GM15510 (cell line): Measurements from ENCODE around the gene FHL3.
A peak's percentile ranks its signal among the peaks of the same experiment; 100 is the strongest.

ENCODE experiments used
- POLR2A ChIP-seq: IDR thresholded peaks from 3 replicates; pipeline ENCODE4 v1.6.1; 2011; ENCODE audit warnings: borderline replicate concordance; ENCODE audit not compliant: insufficient read length; ENCODE audit errors: extremely low read depth

FHL3 gene

DNA sequence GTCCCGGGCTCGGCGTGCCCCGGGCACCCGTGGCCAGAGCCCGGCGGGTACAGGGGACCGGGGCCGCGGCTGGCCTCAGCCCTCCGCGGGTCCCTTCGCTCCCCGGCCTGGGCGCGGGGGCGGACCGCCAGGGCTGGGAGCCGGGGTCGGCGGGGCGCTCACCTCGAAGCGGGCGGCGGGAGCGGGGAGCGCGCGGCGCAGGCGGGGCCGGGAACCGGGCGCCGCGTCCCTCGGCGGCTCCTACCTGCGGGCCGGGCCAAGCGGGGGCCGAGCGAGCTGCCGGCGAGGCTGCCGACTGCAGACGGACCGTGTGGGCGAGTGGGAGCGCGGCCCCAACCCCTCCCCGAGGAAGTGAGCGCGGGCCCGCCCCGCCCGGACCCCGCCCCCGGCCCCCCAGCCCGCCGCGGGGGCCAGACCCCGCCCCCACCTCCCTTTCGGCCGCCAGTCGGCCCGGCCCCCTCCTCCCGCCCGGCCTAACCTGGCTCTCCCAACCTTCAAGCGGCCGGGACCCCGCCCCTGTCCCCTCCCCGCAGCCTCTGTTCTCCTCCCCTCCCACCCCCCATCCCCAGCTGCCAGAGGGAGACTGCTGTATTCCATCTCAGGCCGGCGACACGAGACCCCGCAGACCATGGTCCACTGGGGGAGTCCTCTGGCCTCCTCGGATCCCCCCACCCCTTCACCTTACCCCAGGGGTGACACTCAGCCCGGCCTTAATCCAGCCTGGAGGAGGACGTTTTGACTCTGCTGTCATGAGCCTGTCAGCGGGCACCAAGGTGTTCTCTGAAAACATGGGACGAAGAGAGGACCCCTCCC lies at the start of gene FHL3:
TSS of gene FHL3 (minus strand) at position 320 of the 813 bp plus-strand sequence. CDS start 6,102 bp downstream, outside the sequence.
- peak; percentile 86 for TF ChIP-seq POLR2A

DNA sequence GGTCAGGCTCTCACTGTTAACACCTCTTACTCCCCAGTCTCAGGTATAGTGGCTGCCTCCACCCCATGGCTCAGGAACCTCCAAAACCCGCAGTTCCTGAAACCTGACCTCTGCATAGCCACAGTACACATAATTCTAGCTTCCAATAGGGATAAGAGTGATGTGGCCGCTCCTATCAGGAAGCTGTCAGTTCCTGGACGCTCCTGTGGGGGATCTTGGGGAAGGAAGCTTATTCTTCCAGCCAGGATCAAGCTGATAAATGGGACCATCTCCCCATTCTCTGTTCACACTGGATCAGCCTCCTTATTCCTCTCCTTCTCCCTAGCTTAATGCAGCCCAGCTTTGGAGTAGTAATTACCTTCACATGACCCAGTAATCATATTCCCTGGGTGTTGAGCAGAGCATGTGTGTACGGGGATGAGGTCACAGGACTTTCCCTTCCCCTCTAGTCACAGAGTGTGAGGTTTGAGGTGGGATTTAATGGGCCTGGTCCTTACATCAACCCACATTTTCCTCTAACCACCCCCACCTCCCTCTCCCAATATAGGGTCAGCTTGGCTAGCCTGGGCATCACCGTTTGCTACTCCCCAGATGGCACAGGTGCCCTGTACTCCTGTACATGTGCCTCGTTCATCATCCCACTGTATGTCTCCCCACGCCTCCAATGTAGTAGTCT lies 48.2 kb upstream of the FHL3 start:
- TF ChIP-seq POLR2A, result no peak

DNA sequence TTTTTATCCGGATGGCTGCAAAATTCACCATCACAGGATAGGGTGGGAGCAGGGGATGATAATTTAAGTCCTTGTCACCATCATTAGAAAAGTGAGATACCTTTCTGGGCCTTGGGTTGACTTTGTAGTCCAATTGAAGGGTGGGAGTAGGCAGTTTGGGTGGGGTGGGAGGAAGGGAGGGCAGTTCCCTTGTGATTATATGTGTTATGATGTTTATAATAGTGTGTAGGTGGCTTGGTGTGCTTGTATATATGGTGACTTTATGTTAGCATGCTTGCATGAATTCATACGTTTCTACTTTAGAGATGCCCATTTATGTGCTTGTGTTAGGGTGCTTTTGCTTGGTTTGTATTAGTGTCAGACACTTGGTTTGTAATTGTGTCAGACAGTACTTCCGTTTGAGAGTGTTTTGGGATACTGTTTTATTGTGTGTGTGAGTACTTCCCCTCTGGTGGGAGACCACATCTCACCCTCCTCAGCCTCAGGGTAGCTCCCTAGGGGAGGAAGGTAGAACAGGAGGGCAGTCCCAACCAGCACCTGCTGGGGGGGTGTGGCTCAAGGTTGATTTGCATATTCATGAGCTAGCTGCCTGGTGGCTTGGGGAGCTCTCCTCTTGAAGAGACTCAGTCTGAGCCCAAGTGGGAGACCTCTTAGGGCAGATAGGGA lies 47.6 kb upstream of the FHL3 start:
- TF ChIP-seq POLR2A, result no peak

DNA sequence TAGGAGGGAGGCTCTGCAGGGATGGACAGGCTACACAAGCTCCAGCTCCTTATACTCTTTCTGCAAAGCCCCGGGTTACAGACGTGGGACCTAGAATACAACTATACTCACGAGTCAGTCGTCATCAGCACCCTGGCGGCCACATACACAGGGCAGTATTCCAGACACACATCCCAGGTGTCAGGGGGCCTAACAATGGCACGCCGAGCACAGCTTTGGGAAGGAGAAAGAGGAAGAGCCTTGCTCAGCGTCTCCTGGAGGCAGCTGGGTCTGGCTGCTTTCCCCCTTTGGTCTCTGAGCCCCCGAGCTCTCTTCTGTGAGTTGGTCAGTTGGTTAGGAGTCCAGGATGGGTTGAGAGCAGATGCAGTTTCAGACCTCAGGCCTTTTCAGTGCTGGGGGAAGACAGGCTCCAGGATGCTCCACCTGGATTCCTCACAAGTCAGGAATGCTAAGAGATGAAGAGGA lies 45.8 kb upstream of the FHL3 start:
- TF ChIP-seq POLR2A, result no peak

- no peak for TF ChIP-seq POLR2A
Observed at GRCh38 chr1:38050397-38051078, 45.2 kb upstream of the FHL3 start.

DNA sequence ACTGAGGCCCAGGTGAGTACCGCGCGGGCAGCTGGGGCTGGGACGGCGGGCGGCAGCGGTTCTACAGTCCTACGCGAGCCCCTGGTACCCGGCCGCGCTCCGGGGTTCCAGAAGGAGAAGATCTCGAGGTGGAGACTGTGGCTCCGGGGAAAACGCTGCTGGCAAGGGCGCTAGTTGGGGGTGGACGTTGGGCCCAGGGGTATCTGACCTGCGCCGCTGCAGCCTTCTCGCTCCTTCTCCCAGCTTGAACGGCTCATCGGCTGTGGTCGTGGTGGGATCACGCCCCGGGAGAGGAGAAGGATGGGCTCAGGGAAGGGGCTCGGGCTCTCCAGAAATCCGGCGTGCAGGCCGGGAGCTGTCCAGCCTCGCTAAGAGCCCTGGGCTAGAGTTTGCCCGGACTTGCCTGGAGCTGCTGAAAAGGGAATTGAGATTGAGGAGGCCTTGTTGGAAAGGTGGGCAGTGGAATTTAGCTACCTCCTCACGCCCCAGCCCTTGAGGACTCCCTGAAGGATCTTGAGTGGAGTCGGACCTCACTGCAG lies 42.4 kb upstream of the FHL3 start:
- TF ChIP-seq POLR2A, result no peak

DNA sequence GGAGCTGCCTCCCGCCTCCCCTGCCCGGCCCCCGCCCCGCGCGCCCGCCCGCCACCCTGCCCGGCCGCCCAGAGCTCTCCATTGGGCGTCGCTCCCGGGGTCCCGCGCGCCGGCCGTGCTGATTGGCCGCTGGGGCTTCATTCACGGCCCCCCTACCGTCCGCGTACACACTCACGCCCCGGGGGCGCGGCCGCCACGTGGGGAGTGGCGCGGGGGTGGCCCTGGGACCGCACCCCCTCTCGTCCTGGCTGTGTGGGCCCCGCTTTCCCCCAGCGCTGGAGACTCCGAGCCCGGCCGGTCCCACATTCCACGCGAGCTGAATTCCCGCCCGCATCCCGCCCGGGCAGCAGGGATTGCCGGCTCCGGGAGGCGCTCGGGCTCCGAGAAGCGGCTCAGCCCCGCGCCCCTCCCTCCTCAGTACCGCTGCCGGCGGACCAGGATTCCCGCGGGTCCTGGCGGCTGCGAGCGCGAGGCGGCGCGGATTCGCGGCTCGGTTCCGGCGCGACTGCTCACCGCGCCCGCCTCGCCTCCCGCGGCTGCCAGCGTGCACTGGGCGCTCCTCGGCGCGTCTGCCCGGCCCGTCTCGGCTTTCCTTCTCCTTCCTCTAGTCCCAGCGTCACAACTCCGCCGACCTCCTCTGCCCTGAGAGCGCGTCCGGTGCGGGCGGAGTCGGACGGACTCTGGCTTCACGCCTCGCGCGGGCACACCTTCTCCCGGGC lies 41.7 kb upstream of the FHL3 start:
- no peak for TF ChIP-seq POLR2A

GRCh38 chr1:38046333-38046883 lies 41.1 kb upstream of the FHL3 start, which contains the start of gene POU3F1:
Gene POU3F1 (minus strand): TSS chr1:38046793. CDS start chr1:38046743, 50 bp downstream.
- TF ChIP-seq POLR2A, result no peak

- no peak for TF ChIP-seq POLR2A
Observed at GRCh38 chr1:38045401-38046332, 40.4 kb upstream of the FHL3 start.

DNA sequence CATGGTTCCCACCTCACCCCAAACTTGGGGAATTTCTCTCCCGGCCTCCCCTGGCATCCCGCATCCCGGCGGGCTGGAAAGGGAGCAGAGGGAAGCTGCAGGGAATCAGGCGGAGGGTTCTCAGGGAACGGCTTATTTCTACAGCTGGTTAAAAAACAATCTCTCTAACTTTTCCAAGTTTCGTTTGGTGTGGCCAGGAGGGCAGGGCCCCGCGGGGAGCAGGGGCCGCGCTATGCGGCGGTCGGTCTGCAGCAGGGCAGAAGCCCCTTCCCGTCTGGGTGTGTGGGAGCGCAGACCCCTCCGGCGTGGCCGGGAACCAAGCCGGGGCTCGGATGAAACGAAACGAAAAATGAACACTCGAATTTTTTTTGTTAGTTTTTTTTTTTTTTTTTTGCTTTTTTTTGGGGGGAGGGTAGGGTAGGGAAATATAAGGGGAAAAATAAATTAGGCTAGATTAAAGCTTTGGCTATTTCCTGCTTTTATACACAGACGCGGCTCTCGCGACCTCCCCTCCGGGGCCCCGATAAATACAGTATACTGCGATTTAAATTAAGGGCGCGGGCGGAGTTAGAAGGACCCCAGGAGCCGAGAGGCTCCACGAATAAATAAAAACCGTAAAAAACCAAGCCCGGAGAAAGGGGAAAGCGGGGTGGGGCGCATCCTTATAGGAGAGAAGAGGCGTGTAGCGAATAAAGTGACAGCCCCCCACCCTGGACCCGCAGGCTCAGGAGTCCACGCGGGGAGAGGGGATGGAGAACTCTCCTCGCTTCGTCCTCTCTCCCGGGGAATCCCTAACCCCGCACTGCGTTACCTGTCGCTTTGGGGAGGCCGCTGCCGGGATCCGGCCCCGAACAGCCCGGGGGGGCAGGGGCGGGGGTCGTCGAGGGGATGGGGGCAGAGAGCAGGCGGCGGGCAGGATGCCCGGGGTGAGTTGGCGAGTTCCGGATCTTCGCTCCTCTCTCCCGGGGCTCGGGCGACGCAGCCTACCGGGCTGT lies 39.2 kb upstream of the FHL3 start:
- no peak for TF ChIP-seq POLR2A

- TF ChIP-seq POLR2A, result no peak
Observed at GRCh38 chr1:38043036-38043747, 37.9 kb upstream of the FHL3 start.
